Fibroblast of skin of back (primary cell): ENCODE data around the gene VASN.
"Not testable (repeated sequence)": the region's sequence is repeated elsewhere in the genome, so short reads cannot be mapped to it uniquely, and the experiment has no call there.

Experiments used
- DNase-seq: peaks from one replicate; pipeline ENCODE4 v3.0.0-alpha.2; 2013

Gene VASN

DNA sequence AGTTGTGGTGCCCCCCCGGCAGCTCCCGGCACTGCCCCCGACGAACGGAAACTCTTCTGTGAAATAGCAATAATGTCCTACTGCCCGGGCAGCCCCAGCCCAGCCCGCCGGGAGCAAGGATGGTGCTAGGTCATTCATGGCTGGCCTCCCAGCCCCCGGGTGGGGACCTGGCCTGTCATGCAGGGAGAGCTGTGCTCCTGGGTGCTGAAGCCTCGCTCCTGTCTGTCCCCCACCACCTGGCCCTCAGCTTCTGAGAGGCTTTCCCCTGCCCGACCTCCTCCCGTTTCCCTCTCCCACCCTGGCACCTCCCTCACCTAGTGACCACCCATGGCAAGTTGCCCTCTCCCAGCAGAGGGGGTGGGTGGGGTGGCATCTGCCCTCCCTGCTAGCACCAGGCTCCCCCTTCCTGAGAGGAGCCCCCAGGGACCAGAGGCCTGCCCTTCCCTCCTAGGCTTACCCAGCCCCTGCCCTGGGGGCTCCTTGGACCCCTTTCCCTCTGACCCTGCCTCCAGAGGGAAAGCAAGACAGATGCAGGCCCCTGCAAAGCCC, 34.0 kb upstream of the VASN start:
- no peak for DNase-seq

DNA sequence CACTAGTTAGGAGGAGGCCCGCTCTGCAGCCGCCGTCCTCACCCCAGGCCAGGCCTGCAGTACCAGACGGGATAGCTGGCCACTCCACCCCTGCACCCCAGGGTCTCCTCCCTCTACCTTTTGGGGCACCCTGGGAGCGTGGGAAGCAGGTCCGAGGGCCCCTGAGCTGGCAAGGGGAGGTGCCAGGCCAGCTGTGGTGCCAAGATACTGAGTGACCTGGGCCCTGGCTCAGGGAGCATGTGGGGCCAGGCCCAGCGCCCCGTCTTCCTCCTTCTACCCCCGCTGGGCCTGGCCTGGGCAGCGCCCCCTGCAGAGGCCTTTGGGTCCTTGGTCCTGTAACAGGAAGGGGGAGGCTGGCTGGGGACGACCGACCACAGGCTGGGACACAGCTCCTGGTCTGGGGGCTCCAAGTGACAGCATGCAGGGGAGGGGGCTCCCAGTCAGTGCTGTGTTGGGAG, 33.5 kb upstream of the VASN start:
- DNase-seq, result no peak

DNA sequence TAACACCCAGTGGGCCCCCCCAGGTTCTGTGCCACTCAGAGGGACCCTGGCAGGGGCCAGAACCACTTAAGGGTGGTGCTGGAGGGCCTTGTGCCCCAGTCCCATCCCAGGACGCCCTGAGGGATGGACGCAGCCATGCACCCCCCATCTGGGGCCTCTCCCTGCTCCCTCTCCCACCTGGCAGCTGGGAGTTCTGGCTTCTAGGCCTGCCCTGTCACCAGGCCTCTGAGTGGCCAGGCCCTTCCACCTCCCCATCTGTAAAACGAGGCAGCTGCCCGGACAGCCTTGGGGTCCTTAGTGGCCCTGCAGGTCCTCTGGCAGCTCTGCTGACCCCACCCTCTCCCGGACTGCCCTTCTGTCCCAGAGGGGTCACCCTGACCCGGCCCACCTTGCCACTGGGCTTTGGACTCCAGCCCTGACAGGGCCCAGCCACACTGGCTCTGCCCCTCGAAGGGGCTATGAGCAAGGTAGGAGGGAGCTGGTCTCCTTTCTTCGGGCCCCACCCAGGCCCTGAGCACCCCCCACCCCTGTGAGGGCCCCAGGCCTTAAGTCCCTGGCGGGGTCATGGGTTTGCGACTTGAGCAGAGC, 32.8 kb upstream of the VASN start:
- no peak for DNase-seq

DNA sequence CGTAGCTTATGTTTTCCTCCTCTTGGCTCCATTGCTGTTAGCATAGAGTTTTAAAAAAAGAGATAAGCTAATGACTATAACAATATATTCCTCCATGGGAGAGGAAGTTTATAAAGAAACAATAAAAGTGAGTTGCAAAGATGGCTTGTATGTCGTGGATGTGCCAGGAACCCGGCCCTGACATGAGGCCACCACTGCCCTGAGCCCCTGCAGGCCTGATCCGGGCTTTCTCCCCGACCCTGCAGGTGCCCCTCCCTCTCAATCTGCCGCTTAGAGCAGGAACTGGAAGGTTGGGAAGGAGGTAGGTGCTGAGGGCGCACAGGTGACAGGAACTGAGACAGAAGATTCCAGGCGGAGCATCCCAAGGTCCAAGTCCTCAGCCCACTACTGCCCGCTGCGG, 32.2 kb upstream of the VASN start:
- no peak for DNase-seq

DNA sequence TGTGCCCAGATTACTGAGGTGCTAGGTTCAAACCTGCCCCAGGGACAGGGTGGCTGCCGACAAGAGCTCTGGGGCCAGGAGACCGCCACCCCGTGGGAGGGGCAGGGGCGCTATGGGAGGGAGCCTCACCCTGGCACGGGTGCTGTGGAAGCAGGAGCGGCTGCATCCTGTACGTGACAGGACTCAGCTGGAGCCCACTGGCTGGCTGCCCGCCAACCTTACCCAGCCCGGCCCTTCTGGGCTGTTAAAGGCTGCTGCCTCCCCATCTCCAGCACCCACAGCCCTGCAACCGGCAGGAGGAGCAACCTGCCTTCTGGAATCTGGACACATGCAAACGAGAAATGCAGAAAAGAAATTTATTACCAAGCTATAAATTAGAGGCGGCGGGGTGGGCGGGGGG, 31.7 kb upstream of the VASN start:
- DNase-seq, result peak; percentile 52

DNA sequence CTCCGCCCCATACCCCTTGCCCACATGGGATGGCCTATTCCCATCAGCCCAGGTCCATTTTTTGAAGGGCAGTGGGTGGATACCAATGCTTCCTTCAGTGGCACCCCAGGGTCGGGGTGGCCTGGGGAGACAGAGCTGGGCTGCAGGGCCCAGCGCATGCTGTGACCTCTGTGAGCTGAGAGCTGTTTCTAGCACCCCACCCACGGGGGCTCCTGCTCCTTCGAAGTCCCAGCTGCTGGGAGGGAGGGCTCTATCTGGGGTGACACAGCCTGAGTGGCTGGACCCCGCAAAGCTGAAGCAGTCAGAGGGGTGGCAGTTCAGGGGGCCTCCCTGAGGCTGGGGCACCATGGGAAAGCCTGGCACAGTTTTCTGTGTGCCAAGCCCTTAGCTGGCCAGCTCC, 31.2 kb upstream of the VASN start:
- no peak for DNase-seq

DNA sequence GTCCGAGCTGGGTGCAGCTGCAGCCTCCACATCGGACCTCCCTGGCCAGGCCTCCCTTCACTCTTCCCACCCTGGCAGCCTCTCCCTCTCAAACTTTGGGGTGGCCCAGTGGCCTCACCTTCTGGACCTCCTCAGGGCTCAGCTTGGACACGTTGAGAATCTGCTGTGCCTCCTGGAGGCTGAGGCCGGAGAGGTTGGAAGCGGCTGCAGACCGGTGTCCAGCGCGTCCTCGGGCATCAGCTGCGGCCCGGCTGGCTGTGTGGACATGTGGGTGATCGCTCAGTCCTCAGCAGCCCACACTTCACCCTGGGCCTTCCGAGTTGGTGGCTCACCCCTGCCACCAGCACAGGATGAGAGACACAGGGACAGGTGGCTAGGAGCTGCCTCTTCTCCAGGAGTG, 30.4 kb upstream of the VASN start:
- no peak for DNase-seq

DNA sequence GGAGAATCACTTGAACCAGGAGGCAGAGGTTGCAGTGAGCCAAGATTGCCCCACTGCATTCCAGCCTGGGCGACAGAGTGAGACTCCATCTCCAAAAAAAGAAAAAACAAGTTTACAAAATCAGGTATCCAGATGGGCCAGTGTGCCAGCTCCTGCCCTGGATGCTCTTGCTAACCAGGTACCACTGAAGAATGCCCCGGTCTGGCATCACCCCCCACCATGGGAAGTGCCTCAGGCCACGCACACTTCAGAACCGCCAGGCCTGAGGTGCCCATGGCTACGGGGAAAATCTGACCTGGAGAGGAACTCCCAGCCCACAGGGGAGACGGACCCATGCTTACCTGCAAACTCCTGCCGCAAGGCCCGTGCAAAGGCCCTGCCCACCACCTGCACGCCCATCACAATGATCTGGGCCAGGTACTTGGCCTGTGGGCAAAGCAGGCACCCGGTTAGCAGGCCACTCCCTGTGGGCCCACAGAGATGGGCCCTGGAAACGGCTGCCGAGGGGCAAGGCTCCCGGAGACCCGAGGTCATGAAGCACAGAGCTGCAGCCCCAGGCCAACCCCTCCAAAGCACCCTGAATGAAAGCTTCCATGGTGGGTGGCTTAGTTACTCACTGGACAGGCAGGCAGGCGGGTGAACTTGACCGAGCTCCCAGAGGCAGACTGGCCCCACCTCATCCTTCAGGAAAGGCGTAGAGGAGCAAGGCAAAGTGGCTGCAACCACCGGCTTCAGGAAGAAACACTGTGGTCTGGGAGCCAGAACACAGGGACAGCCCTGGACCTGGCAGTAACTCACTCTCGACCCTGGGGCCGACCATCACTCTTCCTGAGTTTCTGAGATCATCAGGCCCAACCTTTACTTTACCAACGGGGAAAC, 28.5 kb upstream of the VASN start:
- no peak for DNase-seq

DNA sequence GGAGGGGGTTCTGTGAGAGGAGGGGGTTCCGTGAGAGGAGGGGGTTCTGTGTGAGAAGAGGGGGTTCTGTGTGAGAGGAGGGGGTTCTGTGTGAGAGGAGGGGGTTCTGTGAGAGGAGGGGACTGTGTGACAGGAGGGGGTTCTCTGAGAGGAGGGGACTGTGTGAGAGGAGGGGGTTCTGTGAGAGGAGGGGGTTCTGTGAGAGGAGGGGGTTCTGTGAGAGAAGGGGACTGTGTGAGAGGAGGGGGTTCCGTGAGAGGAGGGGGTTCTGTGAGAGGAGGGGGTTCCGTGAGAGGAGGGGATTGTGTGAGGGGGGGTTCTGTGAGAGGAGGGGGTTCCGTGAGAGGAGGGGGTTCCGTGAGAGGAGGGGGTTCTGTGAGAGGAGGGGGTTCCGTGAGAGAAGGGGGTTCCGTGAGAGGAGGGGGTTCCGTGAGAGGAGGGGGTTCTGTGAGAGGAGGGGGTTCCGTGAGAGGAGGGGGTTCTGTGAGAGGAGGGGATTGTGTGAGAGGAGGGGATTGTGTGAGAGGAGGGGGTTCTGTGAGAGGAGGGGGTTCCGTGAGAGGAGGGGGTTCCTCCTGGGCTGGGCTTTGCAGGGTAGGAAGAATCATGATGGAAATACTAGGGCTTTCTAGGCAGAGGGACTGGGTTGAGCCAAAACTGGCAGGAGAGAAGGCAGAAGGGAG, 27.2 kb upstream of the VASN start:
- not testable (repeated sequence) for DNase-seq

DNA sequence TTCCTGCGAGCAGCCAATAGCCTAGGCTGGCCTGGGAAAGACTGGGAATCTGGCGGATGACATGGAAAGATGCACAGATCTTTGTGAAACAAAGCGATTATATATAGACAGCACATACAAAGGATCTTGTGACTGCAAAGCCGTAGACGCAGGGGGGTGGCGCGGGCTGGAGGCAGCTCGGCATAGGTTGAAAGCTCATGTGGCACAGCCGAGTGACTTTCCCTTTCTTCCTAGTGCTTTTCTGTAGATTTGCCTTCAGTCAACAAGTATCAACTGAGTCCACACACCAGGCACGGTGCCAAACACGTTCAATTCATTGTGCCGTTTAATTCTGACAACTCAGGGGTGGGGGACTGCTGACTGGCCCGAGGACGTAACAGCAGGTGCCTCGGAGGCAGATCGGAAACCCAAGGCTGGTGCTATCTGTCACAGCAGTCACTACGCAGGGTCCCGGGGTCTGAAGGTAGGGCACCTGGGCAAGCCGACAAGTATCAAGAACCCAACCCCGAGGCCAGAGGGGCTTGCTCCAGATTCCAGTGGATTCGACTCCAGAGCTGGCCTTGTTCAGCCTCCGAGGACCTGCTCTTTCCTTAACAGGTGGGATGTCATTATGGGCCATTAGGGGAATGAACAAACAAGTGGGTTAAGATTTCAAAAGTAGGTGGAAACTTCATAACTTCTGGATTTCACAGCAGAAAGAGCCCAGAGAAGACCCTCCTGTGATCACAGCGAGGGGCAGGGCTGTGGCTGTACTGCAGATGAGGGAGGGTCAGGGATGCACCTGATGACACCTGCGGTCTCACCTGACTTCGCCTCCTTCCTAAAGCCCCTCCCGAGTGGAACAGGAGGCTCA, 26.4 kb upstream of the VASN start:
- DNase-seq, result no peak

DNA sequence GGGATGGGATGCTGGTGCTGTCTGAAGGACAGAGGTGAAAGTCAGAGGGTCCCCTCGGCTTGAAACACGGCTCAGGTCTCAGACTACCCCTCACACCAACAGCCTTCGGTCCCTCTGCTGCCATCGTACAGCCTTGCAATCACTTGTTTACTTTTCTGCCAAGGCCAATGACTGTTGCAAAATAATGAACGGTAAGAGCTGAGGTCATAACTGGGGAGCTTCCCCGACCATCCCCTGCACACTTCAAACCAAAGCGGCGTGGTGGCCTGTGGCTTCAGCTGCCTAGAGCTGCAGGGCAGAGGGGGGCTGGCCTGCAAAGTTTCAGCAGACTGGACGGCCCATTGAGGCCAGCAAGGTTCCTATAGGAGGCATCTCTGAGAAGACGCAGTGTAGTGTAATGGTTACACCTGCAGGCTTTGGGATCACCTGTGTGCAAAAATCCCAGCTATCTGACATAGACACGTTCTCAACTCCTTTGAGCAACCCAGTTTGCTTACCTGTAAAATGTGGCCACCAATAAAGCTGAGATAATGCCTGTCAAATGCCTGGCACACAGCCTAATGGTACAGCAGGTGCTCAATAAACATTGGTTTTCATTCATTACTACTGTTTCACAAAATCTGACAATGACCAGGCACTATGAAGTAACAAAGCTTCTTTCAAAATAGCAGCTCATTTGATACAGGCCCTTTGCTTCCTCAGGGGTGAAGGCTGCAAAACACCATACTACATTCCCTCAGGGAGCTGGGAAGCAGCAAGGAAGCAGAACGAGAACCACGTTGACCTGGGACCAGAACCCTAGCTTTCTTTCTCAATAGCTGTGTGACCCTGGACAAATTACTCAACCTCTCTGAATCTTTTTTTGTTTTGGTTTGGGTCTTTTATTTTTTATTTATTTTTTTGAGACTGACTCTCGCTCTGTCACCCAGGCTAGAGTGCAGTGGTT, 25.5 kb upstream of the VASN start:
- DNase-seq, result no peak

DNA sequence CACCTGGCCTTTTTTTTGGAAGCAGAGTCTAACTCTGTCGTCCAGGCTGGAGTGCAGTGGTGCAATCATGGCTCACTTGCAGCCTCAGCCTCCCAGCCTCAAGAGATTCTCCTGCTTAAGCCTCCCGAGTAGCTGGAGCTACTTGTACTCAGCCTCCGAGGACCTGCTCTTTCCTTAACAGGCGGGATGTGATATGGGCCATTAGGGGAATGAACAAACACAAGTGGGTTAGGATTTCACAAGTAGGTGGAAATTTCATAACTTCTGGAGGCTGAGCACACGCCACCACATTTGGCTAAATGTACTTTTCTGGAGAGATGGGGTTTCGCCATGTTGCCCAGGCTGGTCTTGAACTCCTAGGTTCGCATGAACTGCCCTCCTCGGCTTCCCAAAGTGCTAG, 24.6 kb upstream of the VASN start:
- DNase-seq, result no peak

DNA sequence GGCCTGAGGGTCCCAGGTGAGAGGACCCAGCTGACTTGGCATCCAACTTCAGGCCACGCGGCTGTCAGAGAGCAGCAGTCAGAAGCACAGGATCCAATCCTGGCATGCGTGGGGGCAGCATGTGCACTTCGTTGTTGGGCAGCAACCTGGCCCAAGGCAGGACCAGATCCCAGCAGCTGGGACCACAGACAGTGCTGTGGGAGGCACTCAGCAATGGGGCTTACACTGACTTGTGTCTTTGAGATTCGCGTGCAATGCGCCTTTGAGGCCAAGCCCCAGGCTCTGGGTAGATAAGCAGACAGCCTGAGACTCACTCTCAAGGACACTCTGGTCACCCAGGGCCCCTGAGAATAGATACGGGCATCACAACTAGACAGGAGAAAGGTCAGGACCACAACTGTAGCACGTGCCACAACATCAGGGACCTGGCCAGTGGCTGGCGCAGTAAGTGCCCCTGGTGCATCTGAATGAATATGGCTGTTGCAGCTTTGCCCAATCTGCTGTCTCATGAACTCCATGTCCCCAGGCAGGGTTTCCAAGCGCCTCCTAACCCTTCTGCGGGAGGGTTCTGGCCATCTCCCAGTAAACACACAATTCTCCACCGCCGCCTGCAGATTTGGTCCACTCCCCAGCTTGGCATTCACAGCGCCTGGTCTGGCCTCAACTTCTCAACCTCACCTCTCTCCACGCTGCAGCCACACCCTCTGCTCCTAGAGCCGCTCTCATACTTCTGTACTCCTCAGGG, 23.7 kb upstream of the VASN start:
- no peak for DNase-seq

DNA sequence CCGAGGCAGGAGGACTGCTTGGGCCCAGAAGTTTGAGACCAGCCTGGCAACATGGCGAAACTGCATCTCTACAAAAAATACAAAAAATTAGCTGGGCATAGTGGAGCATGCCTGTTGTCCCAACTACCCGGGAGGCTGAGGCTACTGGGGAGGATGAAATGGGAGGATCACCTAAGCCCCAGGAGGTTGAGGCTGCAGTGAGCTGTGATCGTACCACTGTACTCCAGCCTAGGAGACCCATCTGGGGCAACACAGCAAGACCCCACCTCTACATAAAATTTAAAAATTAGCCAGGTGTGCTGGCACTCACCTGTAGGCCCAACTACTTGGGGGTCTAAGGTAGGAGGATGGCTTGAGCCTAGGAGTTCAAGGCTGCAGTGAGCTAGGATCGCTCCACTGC, 22.3 kb upstream of the VASN start:
- DNase-seq, result no peak

DNA sequence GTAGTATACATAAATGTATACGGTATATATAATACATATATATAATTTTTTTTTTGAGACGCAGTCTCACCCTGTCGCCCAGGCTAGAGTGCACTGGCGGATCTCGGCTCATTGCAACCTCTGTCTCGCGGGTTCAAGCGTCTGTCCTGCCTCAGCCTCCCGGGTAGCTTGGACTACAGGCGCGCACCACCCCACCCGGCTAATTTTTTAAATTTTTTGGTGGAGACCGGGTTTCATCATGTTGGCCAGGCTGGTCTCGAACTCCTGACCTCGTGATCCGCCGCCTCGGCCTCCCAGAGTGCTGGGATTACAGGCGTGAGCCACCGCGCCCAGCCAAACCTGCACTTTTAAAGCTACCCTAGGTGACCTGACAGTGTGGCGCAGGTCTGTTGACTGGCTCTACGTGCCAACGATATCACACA, 21.3 kb upstream of the VASN start:
- no peak for DNase-seq

DNA sequence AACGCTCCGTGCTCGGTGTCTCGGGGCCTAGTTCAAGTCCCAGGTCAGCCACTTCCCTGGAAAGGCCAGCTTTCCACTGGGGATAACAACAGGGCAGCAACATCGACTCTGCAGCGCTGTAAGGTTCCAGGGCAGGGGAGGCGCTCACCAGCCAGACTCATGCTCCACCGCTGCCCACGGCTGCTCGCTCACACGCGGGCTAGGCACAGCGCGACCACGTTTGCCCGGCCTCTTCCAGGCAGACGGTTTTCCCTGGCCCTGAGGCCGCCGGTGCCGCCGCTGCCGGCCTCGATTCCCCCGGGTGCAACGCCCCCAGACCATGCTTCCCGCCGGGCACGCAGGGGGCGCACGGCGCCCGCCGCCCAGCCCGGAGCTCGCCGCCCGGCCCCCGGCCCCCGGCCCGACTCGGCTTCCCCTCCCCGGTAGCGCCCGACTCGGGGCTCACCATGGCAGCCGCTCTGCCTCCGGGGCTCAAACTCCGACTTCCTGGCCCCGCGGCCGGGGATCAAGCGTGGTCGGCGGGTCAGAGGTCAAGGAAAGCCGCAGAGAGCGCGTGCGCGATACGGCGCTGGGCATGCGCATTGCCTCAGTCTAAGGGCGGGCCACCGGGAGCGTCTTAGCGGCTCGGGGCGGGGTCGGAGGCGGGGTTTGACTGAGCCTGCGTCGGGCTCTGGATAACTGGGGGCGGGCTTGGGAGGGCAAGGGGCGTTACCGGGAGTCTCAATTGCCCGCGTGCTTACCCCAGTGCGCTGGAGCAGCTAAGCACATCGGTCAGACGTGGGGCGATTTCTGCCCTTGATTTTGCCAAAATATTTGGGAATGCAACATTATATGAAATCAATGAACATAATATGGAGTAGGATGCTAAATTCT, 20.6 kb upstream of the VASN start, which contains the start of gene PAM16:
Gene PAM16 (minus strand): TSS at position 535 of the 873 bp plus-strand sequence. CDS start 87 bp downstream, at position 448.
- peak; percentile 93 for DNase-seq

DNA sequence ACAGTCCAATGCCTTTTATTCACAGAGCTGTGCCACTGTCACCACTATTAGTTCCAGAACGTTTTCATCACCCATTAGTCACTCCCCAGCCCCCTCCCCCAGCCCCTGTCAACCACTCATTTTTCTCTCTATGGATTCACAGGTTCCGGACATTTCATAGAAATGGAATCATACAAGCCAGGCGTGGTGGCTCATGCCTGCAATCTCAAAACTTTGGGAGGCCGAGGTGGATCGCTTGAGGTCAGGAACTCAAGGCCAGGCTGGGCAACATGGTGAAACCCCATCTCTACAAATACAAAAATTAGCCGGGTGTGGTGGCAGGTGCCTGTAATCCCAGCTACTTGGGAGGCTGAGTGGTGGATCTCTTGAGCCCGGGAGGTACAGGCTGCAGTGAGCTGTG, 19.8 kb upstream of the VASN start:
- peak; percentile 89 for DNase-seq

DNA sequence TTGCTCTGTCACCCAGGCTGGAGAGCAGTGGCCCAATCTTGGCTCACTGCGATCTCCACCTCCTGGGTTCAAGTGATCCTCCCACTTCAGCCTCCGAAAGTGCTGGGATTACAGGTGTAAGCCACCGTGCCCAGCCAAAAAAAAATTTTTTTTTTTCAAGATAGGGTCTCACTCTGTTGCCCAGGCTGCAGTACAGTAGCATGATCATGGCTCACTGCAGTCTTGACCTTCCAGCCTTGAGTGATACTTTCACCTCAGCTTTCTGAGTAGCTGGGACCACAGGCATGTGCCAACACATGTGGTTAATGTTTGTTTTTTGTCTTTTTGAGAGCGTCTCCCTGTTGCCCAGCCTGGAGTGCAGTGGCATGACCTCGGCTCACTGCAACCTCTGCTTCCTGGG, 18.8 kb upstream of the VASN start:
- DNase-seq, result no peak

DNA sequence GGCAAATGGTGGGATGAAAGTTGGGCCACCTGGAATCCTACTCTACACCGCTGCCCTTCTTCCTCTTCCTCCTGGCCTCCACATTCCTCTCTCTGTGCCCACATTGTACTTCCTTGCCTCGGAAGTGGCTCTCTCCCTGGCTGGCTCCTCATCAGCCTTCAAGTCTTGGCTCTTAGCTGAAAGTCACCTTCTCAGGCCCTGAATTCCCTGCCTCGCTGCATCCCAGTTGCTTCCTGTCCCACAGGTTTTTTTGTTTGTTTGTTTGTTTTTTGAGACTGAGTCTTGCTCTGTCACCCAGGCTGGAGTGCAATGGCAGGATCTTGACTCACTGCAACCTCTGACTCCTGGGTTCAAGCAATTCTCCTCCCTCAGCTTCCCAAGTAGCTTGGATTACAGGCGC, 18.0 kb upstream of the VASN start:
- DNase-seq, result no peak
